HG03460 (cell line): ENCODE data around the gene SURF1.

ENCODE experiments used
- ATAC-seq: cut with Tn5 transposase; IDR thresholded peaks from one replicate; pipeline ENCODE4 v1.9.1; 2021; ENCODE audit not compliant: unreplicated experiment

SURF1 gene

GRCh38 chr9:133366435-133366834 is 10.1 kb upstream of the SURF1 start:
- no peak for ATAC-seq

GRCh38 chr9:133362359-133363044 is 6.2 kb upstream of the SURF1 start:
- no peak for ATAC-seq

- no peak for ATAC-seq
These were observed 5.3 kb upstream of the SURF1 start for GRCh38 chr9:133361507-133362092.

- no peak for ATAC-seq
These were observed 4.4 kb upstream of the SURF1 start for GRCh38 chr9:133360400-133361393.

- ATAC-seq = no peak
These were observed 3.3 kb upstream of the SURF1 start for GRCh38 chr9:133359399-133360175.

GRCh38 chr9:133357656-133358055 is 1.4 kb upstream of the SURF1 start:
- no peak for ATAC-seq

GRCh38 chr9:133355881-133356357 is 368 bp downstream of the SURF1 start:
- peak; percentile 34 for ATAC-seq

GRCh38 chr9:133354766-133355165 is 1.5 kb downstream of the SURF1 start:
- no peak for ATAC-seq

- ATAC-seq = no peak
These were observed 2.7 kb downstream of the SURF1 start for GRCh38 chr9:133353548-133353947.

- ATAC-seq = no peak
These were observed 3.5 kb downstream of the SURF1 start for GRCh38 chr9:133352635-133353340.

- ATAC-seq = no peak
These were observed 4.2 kb downstream of the SURF1 start for GRCh38 chr9:133351908-133352634.

GRCh38 chr9:133351526-133351907 is 4.8 kb downstream of the SURF1 start:
- ATAC-seq = no peak

GRCh38 chr9:133349965-133350616 is 6.2 kb downstream of the SURF1 start:
- no peak for ATAC-seq

- no peak for ATAC-seq
These were observed 7.3 kb downstream of the SURF1 start for GRCh38 chr9:133348718-133349573.

GRCh38 chr9:133347985-133348717 is 8.1 kb downstream of the SURF1 start, which contains the start of the genes MED22 and RPL7A:
Gene MED22 (minus strand): TSS chr9:133348131. CDS start chr9:133346662, 1,469 bp downstream.
Gene RPL7A (plus strand): TSS chr9:133348218. CDS start chr9:133348244, 26 bp downstream.
- ATAC-seq = peak; percentile 66

- ATAC-seq = peak; percentile 18
These were observed 8.7 kb downstream of the SURF1 start for GRCh38 chr9:133347515-133347984.
